Measurements from ENCODE around the gene SMG7. TPM values are rescaled to one million over a fixed set of nuclear protein-coding genes. Genes with fewer than 3 reads are reported as not detected.
A peak's percentile ranks its signal among the peaks of the same experiment; 100 is the strongest.

The SMG7 gene
- total and polyA plus RNA-seq, 2 of the 4 experiments (the other 2 are of a cell fraction), result 18.1 to 22.6 TPM

GRCh38 chr1:183544598-183545297 lies 72.4 kb downstream of the SMG7 start:
- Histone ChIP-seq H3K4ac (ENCODE audit: low read depth, low read length) (no peak overlapping the region), H3K4me2 (ENCODE audit: low read depth, low read length) (no peak overlapping the region), H3K56ac (ENCODE audit: extremely low read depth, insufficient read depth, low read length) (no peak overlapping the region), H3K23ac (ENCODE audit: low read depth, low read length) (no peak overlapping the region), H4K20me1 (ENCODE audit: insufficient read depth, low read length) (no peaks in the 10 kb centered on the region), H3K4me3 (ENCODE audit: insufficient read depth, low read depth, low read length) (no peak overlapping the region), H3K27me3 (ENCODE audit: control insufficient read depth, insufficient read depth, low read length) (no peaks in the 10 kb centered on the region), H3K9ac (ENCODE audit: low read depth, low read length) (no peak overlapping the region), H3K18ac (ENCODE audit: low read depth, low read length) (no peak overlapping the region), H3K36me3 (ENCODE audit: control insufficient read depth, insufficient read depth, low read length) (peaks cover 35% of the 10 kb centered on the region), H2BK120ac (ENCODE audit: low read depth, low read length) (no peak overlapping the region), H4K91ac (ENCODE audit: insufficient read depth, low read depth, low read length) (no peak overlapping the region), H3K9me1 (ENCODE audit: insufficient read depth, low read length) (no peaks in the 10 kb centered on the region), H4K8ac (ENCODE audit: low read depth in 2 of 2, low read length in 2 of 2) (no peak overlapping the region), H2AK5ac (ENCODE audit: low read depth, low read length) (no peak overlapping the region), H2BK20ac (ENCODE audit: low read depth, low read length) (no peak overlapping the region), H3K9me3 (ENCODE audit: control insufficient read depth, insufficient read depth, low read length) (no peaks in the 10 kb centered on the region), H2BK5ac (ENCODE audit: low read depth, low read length, poor library complexity, severe bottlenecking) (no peak overlapping the region), H2AK9ac (replicated peaks; ENCODE audit: low read depth, low read length, poor library complexity) (no peak overlapping the region), H3K27ac (ENCODE audit: insufficient read depth, low read length) (no peak overlapping the region), H3K79me1 (ENCODE audit: low read depth in 1 of 2, low read length in 2 of 2) (no peaks in the 10 kb centered on the region; a peak in 1 of 4 replicates), H2AFZ (replicated peaks; ENCODE audit: low read length, poor library complexity) (no peak overlapping the region), H4K5ac (ENCODE audit: low read depth, low read length) (no peak overlapping the region), H3K14ac (replicated peaks; ENCODE audit: low read depth, low read length) (no peak overlapping the region), H3K4me1 (ENCODE audit: control insufficient read depth, insufficient read depth, low read length) (no peaks in the 10 kb centered on the region; the same call in 1 of the 2 replicates), H2BK15ac (ENCODE audit: low read depth, low read length) (no peak overlapping the region)
- in situ Hi-C loops (cut with MboI; ENCODE audit: low sequenced_read_pairs), result loop anchor here (5.0 kb wide), 1 partner anchor 72 kb away; the partner anchor contains the start of gene SMG7
- ChIA-PET POLR2A (ENCODE audit: unreplicated experiment) (no interaction called here), CTCF (interaction anchor here (0.6 kb wide), 2 partner anchors 224 to 662 kb away, joined by 3 to 4 read pairs; no protein-coding TSS in a partner anchor)
- BruUV-seq (replicated peaks), result TSS peak; percentile 43
- no peak for TF ChIP-seq CTCF (conservative IDR thresholded peaks at IDR 0.05; ENCODE audit: low read depth, low read length)
- intact Hi-C loops (cut with micrococcal nuclease), result no loop called here
- DNase-seq (no peak), ATAC-seq (ENCODE audit: low read depth) (no peak)
- dilution Hi-C loops (cut with HindIII; ENCODE audit: low sequenced_read_pairs, unreplicated experiment), result no loop called here
- WGBS, 2 experiments (ENCODE audit: extremely low coverage in 2 of 2, insufficient read length in 1 of 2), result no CpG with 5 or more reads among the region's 5 CpGs

Measured in IMR-90 (cell line).